Duodenal mucosa (tissue), 2 donors: ENCODE measurements around the gene PHKA2.

ENCODE experiments used
- H3K27ac ChIP-seq: one replicate; pipeline ENCODE4 v1.7.0; 2013; ENCODE audit warnings: low read depth, low read length
- H3K27me3 ChIP-seq, 2 donors: one replicate each; pipeline ENCODE4 v1.7.0; 2013; ENCODE audit warnings: low read length in 2 of 2, control low read depth in 1 of 2; ENCODE audit not compliant: insufficient read depth in 2 of 2, control insufficient read depth in 1 of 2
- H3K36me3 ChIP-seq, 2 donors: one replicate each; pipeline ENCODE4 v1.7.0; 2013; ENCODE audit warnings: low read length in 2 of 2, control low read depth in 1 of 2; ENCODE audit not compliant: insufficient read depth in 2 of 2, control insufficient read depth in 1 of 2
- H3K4me1 ChIP-seq, 2 donors: one replicate each; pipeline ENCODE4 v1.7.0; 2013; ENCODE audit warnings: low read length in 2 of 2, control low read depth in 1 of 2; ENCODE audit not compliant: insufficient read depth in 2 of 2, control insufficient read depth in 1 of 2
- H3K4me3 ChIP-seq, 2 donors: one replicate each; pipeline ENCODE4 v1.7.0; 2013; ENCODE audit warnings: low read length in 2 of 2, low read depth in 1 of 2
- H3K9ac ChIP-seq, 2 donors: one replicate each; pipeline ENCODE4 v1.7.0; 2013; ENCODE audit warnings: low read length in 2 of 2, low read depth in 1 of 2
- H3K9me3 ChIP-seq, 2 donors: one replicate each; pipeline ENCODE4 v1.7.0; 2013; ENCODE audit warnings: low read length in 2 of 2, control low read depth in 1 of 2; ENCODE audit not compliant: control insufficient read depth in 1 of 2

Gene PHKA2

DNA sequence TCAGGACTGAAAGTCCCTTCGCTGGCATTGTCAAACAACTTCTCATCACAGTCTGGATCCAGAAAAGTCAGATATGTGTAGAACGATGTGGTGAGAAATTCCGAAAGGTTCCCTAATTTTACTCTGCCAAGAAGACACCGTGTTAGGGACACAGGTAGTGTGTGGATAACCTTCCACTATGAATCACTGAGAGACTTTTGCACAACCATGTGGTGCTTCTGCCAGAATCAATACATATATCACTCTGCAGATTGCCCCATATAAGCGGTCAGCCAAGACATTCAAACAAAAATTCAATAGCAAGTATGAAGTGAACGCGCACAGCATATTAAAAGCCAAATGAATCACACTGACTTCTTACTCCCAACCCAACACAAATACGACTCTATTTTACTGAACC lies 63.8 kb downstream of the PHKA2 start:
- H3K36me3 ChIP-seq = peaks cover 17 to 23% of the 10 kb centered on the region in 2 donors
- no peak overlapping the region for H3K9ac ChIP-seq
- no peaks in the 10 kb centered on the region for H3K27me3 ChIP-seq
- H3K9me3 ChIP-seq = no peaks in the 10 kb centered on the region
- no peak overlapping the region for H3K27ac ChIP-seq
- H3K4me3 ChIP-seq = no peak overlapping the region
- no peaks in the 10 kb centered on the region for H3K4me1 ChIP-seq

DNA sequence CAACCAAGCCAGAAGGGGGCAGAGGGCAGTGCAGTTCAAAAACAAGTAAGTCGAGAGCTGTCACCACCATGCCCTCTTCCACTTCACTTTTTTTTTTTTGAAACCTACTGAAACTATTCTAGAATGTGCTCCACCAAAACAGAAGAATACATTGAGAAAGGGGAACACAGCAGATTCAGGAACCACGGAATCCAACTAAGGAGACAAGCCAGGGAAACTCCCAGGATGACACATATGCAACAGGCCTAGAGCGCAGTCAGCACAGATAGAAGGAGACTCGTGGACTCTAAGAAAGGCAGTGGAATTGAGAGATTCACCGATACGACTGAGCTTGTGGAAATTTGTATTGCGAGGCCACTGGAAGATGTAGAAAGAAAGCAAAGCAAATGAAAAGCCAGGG lies 66.1 kb downstream of the PHKA2 start:
- H3K9me3 ChIP-seq = no peaks in the 10 kb centered on the region
- no peak overlapping the region for H3K4me3 ChIP-seq
- no peaks in the 10 kb centered on the region for H3K27me3 ChIP-seq
- H3K9ac ChIP-seq = no peak overlapping the region
- no peaks in the 10 kb centered on the region for H3K4me1 ChIP-seq
- H3K36me3 ChIP-seq = peaks cover 9 to 15% of the 10 kb centered on the region in 2 donors
- no peak overlapping the region for H3K27ac ChIP-seq

GRCh38 chrX:18906286-18906685 lies 77.6 kb downstream of the PHKA2 start:
- Histone ChIP-seq H3K27me3 (no peaks in the 10 kb centered on the region), H3K27ac (no peak overlapping the region), H3K36me3 (peaks cover 3 to 51% of the 10 kb centered on the region in 2 donors), H3K4me3 (no peak overlapping the region), H3K9me3 (no peaks in the 10 kb centered on the region), H3K9ac (no peak overlapping the region), H3K4me1 (no peaks in the 10 kb centered on the region)

DNA sequence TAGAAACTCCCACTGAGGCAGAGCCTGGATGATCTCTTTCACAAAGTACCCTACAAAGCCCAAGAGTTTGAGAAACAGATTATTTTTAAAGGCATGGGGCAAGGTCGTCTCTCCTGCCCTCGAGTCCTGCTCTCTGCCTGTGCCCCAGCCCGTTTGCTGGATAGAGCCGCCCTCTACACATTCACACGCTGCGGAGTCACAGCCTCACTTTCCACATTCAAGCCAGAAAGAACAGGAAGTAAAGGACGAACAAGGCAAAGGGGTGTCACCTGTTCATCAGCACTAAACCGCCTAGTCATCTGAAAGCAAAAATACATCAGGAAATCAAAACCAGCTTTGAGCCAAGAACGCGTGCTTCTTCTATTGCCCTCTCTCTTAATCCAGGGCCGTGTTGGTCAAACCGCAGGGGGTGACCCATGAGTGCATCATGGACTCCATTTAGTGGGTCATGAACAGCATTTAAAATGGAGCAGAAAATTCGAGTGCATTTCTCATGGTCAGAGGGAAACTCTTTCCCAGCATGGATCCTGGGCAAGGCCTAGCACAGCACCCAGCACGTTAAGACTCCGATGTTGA lies 83.4 kb downstream of the PHKA2 start:
- H3K36me3 ChIP-seq = peaks cover 5 to 34% of the 10 kb centered on the region in 2 donors
- no peaks in the 10 kb centered on the region for H3K4me1 ChIP-seq
- H3K27me3 ChIP-seq = no peaks in the 10 kb centered on the region
- H3K4me3 ChIP-seq = no peak overlapping the region
- H3K9me3 ChIP-seq = no peaks in the 10 kb centered on the region
- no peak overlapping the region for H3K27ac ChIP-seq
- no peak overlapping the region for H3K9ac ChIP-seq

- H3K4me1 ChIP-seq = no peaks in the 10 kb centered on the region
- H3K9me3 ChIP-seq = no peaks in the 10 kb centered on the region
- no peak overlapping the region for H3K27ac ChIP-seq
- no peaks in the 10 kb centered on the region for H3K27me3 ChIP-seq
- H3K36me3 ChIP-seq = peaks cover 5 to 36% of the 10 kb centered on the region in 2 donors
- H3K4me3 ChIP-seq = no peak overlapping the region
- no peak overlapping the region for H3K9ac ChIP-seq
Observed at GRCh38 chrX:18899796-18900380, 84.0 kb downstream of the PHKA2 start.

GRCh38 chrX:18898492-18898891 lies 85.4 kb downstream of the PHKA2 start:
- Histone ChIP-seq H3K27ac (no peak overlapping the region), H3K4me1 (no peaks in the 10 kb centered on the region), H3K9me3 (no peaks in the 10 kb centered on the region), H3K9ac (no peak overlapping the region), H3K4me3 (no peak overlapping the region), H3K27me3 (no peaks in the 10 kb centered on the region), H3K36me3 (peaks cover 5 to 34% of the 10 kb centered on the region in 2 donors)

GRCh38 chrX:18898091-18898490 lies 85.8 kb downstream of the PHKA2 start:
- Histone ChIP-seq H3K9ac (no peak overlapping the region), H3K4me3 (no peak overlapping the region), H3K27me3 (no peaks in the 10 kb centered on the region), H3K9me3 (no peaks in the 10 kb centered on the region), H3K36me3 (peaks cover 5 to 35% of the 10 kb centered on the region in 2 donors), H3K4me1 (no peaks in the 10 kb centered on the region), H3K27ac (no peak overlapping the region)

DNA sequence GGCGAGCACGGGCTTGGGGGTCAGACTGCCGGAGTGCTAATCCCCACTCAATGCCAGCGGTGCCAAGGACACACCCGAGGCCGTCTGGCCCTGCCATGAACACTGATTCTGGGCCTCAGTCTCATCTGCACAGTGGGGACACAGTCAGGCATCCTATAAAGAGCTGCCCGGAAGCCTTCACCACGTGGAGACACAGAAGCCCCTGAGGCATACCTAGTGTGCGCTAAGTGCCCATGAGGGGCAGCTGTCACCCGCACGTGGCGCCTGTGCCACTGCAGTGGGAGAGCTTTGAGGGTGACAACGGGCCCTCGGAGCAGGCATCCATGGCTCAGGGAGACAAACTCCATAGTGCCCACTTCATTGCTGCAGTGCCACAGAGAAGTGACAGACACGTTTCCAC lies 86.3 kb downstream of the PHKA2 start:
- Histone ChIP-seq H3K9ac (no peak overlapping the region), H3K27ac (no peak overlapping the region), H3K4me1 (no peaks in the 10 kb centered on the region), H3K27me3 (no peaks in the 10 kb centered on the region), H3K4me3 (no peak overlapping the region), H3K36me3 (peaks cover 5 to 39% of the 10 kb centered on the region in 2 donors), H3K9me3 (no peaks in the 10 kb centered on the region)

GRCh38 chrX:18896680-18897544 lies 87.0 kb downstream of the PHKA2 start:
- Histone ChIP-seq H3K27me3 (no peaks in the 10 kb centered on the region), H3K9me3 (no peaks in the 10 kb centered on the region), H3K9ac (no peak overlapping the region), H3K36me3 (peaks cover 5 to 37% of the 10 kb centered on the region in 2 donors), H3K27ac (no peak overlapping the region), H3K4me1 (no peaks in the 10 kb centered on the region), H3K4me3 (no peak overlapping the region)

GRCh38 chrX:18895189-18895951 lies 88.5 kb downstream of the PHKA2 start:
- Histone ChIP-seq H3K4me3 (no peak overlapping the region), H3K36me3 (peaks cover 0 to 30% of the 10 kb centered on the region in 2 donors), H3K27ac (no peak overlapping the region), H3K27me3 (no peaks in the 10 kb centered on the region), H3K9me3 (no peaks in the 10 kb centered on the region), H3K9ac (no peak overlapping the region), H3K4me1 (no peaks in the 10 kb centered on the region)
